Breast epithelium (tissue), 4 donors: ENCODE data around the gene SLC12A4. TPM values are rescaled to one million over a fixed set of nuclear protein-coding genes. Genes with fewer than 3 reads are reported as not detected.
"Not testable (repeated sequence)": the region's sequence is repeated elsewhere in the genome, so short reads cannot be mapped to it uniquely, and the experiment has no call there.

Source experiments
- DNase-seq, 2 donors: peaks; one replicate each; pipeline ENCODE4 v3.0.0-alpha.2; 2019; ENCODE audit warnings: low spot score in 2 of 2
- H3K27ac ChIP-seq, 2 donors: fragments of 200-600 bp; sonication (generic) in 1 of 2; one replicate each; pipeline ENCODE4 v1.5.1; 2016 to 2019; ENCODE audit warnings: mild to moderate bottlenecking in 1 of 2
- H3K27me3 ChIP-seq, 2 donors: fragments of 200-600 bp; sonication (generic) in 1 of 2; one replicate each; pipeline versions ENCODE4 v1.5.1 to v1.6.0; 2017 to 2019; ENCODE audit warnings: control low read depth in 1 of 2, mild to moderate bottlenecking in 1 of 2
- H3K36me3 ChIP-seq: fragments of 200-600 bp; one replicate; pipeline ENCODE4 v1.5.1; 2019
- H3K4me1 ChIP-seq, 2 donors: fragments of 200-600 bp; sonication (generic); one replicate each; pipeline ENCODE4 v1.5.1; 2016 to 2019; ENCODE audit warnings: control low read depth in 1 of 2
- H3K4me3 ChIP-seq, 3 donors: fragments of 200-600 bp; sonication (generic); 1 replicate in 2 of 3; 2 replicates in 1 of 3; pipeline ENCODE4 v1.5.1; 2016 to 2019; ENCODE audit warnings: mild to moderate bottlenecking in 3 of 3, moderate library complexity in 2 of 3
- H3K9me3 ChIP-seq, 2 donors: fragments of 200-600 bp; sonication (generic) in 1 of 2; one replicate each; pipeline ENCODE4 v1.5.1; 2016 to 2019; ENCODE audit warnings: control low read depth in 1 of 2
- POLR2A ChIP-seq: fragments of 450-650 bp; IDR thresholded peaks from one replicate; pipeline ENCODE4 v1.6.1; 2016; ENCODE audit warnings: antibody characterized with exemption, mild to moderate bottlenecking, moderate library complexity
- POLR2AphosphoS5 ChIP-seq, 3 donors: sonication (generic); formaldehyde crosslinking; IDR thresholded peaks; one replicate each; pipeline ENCODE4 v1.6.1; 2017; ENCODE audit warnings: antibody characterized with exemption in 3 of 3
- intact Hi-C: fragments of 100-400 bp; cut with DNase I; formaldehyde crosslinking; loops from one replicate; pipeline ENCODE4 v1.15.1; 2023; ENCODE audit warnings: low total_unique reads
- total RNA-seq, 3 donors: library from RNA; depleted of rRNA; stranded (reverse); fragments of >200 nt; gene quantifications; one replicate each; pipeline ENCODE4 v1.1.0, GENCODE V29; 2016
- TF ChIP-seq, protein P1 (sequence below), 3 donors: fragments of 450-650 bp; IDR thresholded peaks; one replicate each; pipeline ENCODE4 v1.5.1; 2016 to 2017; ENCODE audit warnings: antibody characterized with exemption in 3 of 3, mild to moderate bottlenecking in 3 of 3, moderate library complexity in 3 of 3

Gene SLC12A4
- total RNA-seq, 3 donors from 2014 or later = 32.1 to 64.9 (median 53.6) TPM

DNA sequence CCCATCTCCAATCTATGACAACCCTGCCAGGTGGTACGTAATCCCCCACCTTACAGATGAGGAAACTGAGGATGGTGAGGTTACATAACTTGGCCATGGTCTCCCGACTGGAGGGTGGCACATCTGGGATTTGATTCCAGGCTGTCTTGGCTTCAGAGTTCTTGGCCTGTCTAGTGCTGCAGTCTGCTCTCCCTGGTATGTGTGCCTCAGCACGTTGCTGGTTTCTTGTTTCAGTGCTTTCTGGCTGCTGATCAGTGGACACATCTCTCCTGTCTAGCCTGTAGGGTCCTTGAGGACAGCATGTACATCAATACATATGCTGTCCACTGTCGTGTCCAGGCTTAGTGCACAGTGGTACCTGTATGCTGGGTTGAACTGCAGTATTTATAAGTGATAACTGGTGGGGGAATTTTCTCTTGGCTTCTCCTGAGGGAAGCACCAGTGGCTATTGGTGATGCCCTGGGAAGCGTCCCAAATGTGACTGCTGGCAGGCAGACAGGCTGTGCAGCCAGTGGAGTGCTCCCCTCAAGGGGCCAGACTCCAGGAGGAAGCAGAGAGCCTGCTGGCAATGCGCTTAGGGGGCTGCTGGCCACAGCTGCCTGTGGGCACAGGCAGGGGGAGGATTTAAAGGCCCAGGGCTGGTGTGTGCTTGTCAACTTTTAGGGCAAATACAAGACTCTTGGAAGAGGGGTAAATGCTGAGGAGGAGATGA, 51.1 kb downstream of the SLC12A4 start:
- Histone ChIP-seq H3K27me3 (no peaks in the 10 kb centered on the region), H3K9me3 (no peaks in the 10 kb centered on the region), H3K27ac (peak overlapping the region in 1 of 2 donors; percentile 4), H3K36me3 (no peaks in the 10 kb centered on the region), H3K4me1 (no peaks in the 10 kb centered on the region), H3K4me3 (no peak overlapping the region)
- DNase-seq = no peak
- intact Hi-C loops = no loop called here
- TF ChIP-seq POLR2AphosphoS5 (IDR thresholded peaks at IDR 0.05) = no peak
- TF ChIP-seq, protein P1, sequence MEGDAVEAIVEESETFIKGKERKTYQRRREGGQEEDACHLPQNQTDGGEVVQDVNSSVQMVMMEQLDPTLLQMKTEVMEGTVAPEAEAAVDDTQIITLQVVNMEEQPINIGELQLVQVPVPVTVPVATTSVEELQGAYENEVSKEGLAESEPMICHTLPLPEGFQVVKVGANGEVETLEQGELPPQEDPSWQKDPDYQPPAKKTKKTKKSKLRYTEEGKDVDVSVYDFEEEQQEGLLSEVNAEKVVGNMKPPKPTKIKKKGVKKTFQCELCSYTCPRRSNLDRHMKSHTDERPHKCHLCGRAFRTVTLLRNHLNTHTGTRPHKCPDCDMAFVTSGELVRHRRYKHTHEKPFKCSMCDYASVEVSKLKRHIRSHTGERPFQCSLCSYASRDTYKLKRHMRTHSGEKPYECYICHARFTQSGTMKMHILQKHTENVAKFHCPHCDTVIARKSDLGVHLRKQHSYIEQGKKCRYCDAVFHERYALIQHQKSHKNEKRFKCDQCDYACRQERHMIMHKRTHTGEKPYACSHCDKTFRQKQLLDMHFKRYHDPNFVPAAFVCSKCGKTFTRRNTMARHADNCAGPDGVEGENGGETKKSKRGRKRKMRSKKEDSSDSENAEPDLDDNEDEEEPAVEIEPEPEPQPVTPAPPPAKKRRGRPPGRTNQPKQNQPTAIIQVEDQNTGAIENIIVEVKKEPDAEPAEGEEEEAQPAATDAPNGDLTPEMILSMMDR (IDR thresholded peaks at IDR 0.05) = no peak
- no peak for TF ChIP-seq POLR2A

DNA sequence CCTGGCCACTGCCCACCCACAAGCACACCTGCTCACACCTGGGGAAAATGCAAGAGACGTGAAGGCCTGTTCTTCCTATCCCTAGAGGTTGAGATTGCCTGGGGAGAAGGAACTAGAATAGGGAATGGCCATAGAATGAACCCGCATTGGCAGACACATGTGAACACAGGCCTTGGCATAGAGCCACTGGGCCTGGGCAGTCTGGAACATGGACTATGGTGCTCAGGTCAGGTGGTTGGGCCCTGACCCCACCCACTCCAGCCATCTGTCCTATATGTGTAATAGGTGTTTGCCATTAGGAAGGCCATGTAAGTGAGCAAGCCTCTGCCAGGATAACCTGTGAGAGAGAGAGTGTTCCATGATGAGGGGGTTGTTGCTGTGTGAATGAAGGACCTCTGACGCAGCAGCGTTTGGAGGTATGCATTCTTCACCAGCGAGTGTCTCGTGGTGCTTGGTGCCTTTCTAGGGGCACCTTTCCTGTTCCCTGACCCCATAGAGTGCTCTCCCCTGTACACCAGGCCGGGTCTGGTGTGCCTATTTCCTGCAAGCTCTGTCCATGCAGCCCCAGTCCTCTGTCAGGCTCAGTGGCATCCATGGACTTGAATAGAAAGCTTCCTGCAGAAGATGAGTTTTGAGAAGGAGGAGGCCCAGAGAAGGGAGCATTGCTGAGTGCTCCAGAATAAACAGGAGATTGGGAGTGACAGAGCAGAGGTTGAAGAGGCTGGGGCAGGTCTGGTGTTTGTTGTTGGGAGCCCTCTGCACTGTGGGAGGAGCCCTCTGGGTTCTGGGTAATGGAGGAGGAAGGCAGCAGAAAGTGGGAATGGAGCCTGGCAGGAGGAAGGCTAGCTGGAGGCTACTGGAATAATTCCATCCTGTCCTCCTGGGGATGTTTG, 52.4 kb downstream of the SLC12A4 start:
- no peak for DNase-seq
- H3K4me1 ChIP-seq = no peaks in the 10 kb centered on the region
- no peak for TF ChIP-seq POLR2AphosphoS5 (IDR thresholded peaks at IDR 0.05)
- TF ChIP-seq, protein P1 (IDR thresholded peaks at IDR 0.05) = no peak
- no peak for TF ChIP-seq POLR2A
- H3K27me3 ChIP-seq = no peaks in the 10 kb centered on the region
- no peaks in the 10 kb centered on the region for H3K9me3 ChIP-seq
- H3K36me3 ChIP-seq = no peaks in the 10 kb centered on the region
- intact Hi-C loops = no loop called here
- H3K27ac ChIP-seq = no peak overlapping the region
- H3K4me3 ChIP-seq = no peak overlapping the region

DNA sequence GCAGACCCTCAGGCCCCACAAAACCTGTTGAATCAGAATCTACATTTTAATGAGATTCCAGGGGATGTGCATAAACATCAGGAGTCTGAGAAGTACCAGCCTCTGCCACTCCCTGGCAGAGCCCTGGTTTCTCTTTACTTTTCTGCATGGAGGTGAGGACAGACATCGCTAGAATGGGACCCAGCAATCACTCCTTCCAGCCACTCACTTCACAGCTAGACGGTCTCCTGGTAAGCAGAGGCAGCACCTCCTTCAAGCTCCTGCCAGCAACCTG, 53.0 kb downstream of the SLC12A4 start:
- DNase-seq, H3K27me3 ChIP-seq, H3K4me3 ChIP-seq, H3K36me3 ChIP-seq, H3K27ac ChIP-seq, H3K9me3 ChIP-seq, intact Hi-C loops, H3K4me1 ChIP-seq: not testable (repeated sequence)

DNA sequence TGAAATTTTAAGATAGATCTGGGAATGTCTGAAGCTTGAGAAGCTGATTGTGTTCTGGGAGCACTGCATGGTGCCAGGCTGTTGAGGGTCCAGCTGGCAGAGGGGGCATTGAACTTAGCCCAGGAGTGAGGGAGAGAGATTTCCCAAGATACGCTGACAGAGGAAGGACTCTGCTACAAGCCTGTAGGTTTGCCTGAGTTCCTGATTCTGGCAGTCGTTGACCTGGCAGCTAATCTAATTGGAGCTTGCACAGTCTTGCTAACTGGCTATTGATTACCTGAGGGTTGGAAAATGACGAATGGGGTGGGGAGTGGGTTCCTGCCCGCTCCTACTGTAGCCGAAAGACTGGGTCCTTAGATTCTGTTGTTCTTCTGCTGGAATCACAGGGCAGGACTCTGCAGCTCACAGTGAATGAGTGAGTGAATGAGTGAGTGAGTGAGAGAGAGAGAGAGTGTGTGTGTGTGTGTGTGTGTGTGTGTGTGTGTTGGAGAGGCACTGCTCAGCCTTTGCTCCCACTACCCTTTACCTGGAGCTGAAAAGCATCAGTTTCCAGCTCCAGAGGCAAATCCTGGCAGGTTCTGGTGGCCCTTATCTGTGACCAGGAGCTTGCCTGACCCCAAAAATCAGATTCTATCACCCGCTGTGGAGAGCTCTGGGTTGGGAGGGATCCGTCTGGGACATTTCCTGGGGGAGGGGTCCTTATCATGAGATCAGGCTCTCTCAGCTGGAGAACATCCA, 53.5 kb downstream of the SLC12A4 start:
- no peak for DNase-seq
- no peak overlapping the region for H3K4me3 ChIP-seq
- intact Hi-C loops = no loop called here

DNA sequence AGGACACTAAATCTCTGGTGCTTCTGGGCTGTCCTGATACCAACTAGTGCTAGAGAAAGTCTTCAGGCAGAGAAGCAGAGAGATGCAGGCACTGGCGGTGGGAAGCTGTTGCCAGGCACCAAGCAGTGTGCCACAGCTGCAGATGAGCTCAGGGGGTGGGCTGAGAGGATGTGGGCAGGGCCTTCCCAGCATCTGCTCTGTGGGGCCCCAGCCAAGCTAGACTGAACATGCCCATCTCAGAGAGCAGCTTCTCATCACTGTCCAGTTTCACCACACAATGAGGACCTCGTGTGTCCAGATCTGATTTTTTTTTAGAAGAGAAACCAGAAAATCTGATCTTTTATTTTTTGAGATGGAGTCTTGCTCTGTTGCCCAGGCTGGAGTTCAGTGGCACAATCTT, 58.3 kb downstream of the SLC12A4 start:
- Histone ChIP-seq H3K36me3 (no peaks in the 10 kb centered on the region), H3K4me1 (no peaks in the 10 kb centered on the region), H3K4me3 (no peak overlapping the region), H3K27me3 (no peaks in the 10 kb centered on the region), H3K9me3 (no peaks in the 10 kb centered on the region), H3K27ac (no peak overlapping the region)
- intact Hi-C loops = no loop called here
- no peak for DNase-seq
- TF ChIP-seq, protein P1 (IDR thresholded peaks at IDR 0.05) = no peak
- TF ChIP-seq POLR2A (no peak), POLR2AphosphoS5 (IDR thresholded peaks at IDR 0.05) (no peak)

More for the DNA sequence above, 53.5 kb downstream of the SLC12A4 start:
- no peaks in the 10 kb centered on the region for H3K27me3 ChIP-seq
- no peak overlapping the region for H3K27ac ChIP-seq
- TF ChIP-seq, protein P1 (IDR thresholded peaks at IDR 0.05) = no peak
- no peak for TF ChIP-seq POLR2AphosphoS5 (IDR thresholded peaks at IDR 0.05)
- TF ChIP-seq POLR2A = no peak
- no peaks in the 10 kb centered on the region for H3K9me3 ChIP-seq
- H3K4me1 ChIP-seq = no peaks in the 10 kb centered on the region
- H3K36me3 ChIP-seq = no peaks in the 10 kb centered on the region
